ENCODE measurements around the gene MALAT1.
A peak's percentile ranks its signal among the peaks of the same experiment; 100 is the strongest.

MALAT1 gene

GRCh38 chr11:65532388-65533064 is 33.7 kb downstream of the MALAT1 start:
- Histone ChIP-seq H2AK5ac (ENCODE audit: low read length, severe bottlenecking) (no peak overlapping the region), H4K8ac (ENCODE audit: low read length) (no peak overlapping the region), H3K4me2 (ENCODE audit: low read length, poor library complexity, severe bottlenecking) (no peak overlapping the region), H3K23ac (ENCODE audit: low read length in 2 of 2) (no peak overlapping the region), H3K18ac (ENCODE audit: low read depth in 1 of 2, low read length in 2 of 2) (no peak overlapping the region), H3K9ac (ENCODE audit: low read length) (no peak overlapping the region), H3K27me3 (ENCODE audit: control insufficient read depth in 1 of 2, insufficient read depth in 1 of 2, low read length in 2 of 2) (no peaks in the 10 kb centered on the region), H3K4me1 (ENCODE audit: control insufficient read depth, insufficient read depth, low read depth, low read length) (peaks cover 14% of the 10 kb centered on the region), H2AFZ (ENCODE audit: low read depth, low read length) (no peak overlapping the region), H2BK5ac (ENCODE audit: low read depth, low read length, poor library complexity, severe bottlenecking) (no peak overlapping the region), H3K79me1 (replicated peaks; ENCODE audit: low read length, poor library complexity, severe bottlenecking) (peaks cover 36% of the 10 kb centered on the region), H2BK120ac (ENCODE audit: low read depth, low read length) (no peak overlapping the region), H3K9me3 (ENCODE audit: control insufficient read depth, low read length) (no peaks in the 10 kb centered on the region), H3K4ac (ENCODE audit: low read depth in 1 of 2, low read length in 2 of 2) (no peak overlapping the region), H3K36me3 (ENCODE audit: control insufficient read depth in 1 of 2, insufficient read depth in 2 of 2, low read depth in 1 of 2, low read length in 2 of 2) (peaks cover 88 to 93% of the 10 kb centered on the region in 2 experiments), H4K91ac (ENCODE audit: low read length) (peak overlapping the region; percentile 1), H3K27ac (ENCODE audit: low read length, poor library complexity, severe bottlenecking) (no peak overlapping the region), H3K4me3 (ENCODE audit: insufficient read depth in 1 of 2, low read depth in 1 of 2, low read length in 2 of 2) (peak overlapping the region in 1 of 2 experiments; percentile 12), H2BK15ac (ENCODE audit: low read depth, poor library complexity, severe bottlenecking) (no peak overlapping the region), H3K14ac (ENCODE audit: low read length in 2 of 2) (no peak overlapping the region), H2BK12ac (ENCODE audit: low read length in 2 of 2) (no peak overlapping the region)
- DNase-seq: no peak
- WGBS: 93% methylated on average over 12 of the region's 15 CpGs

- DNase-seq: no peak
- 96% methylated on average over 9 of the region's 9 CpGs for WGBS
These were observed 36.3 kb downstream of the MALAT1 start for GRCh38 chr11:65535102-65535501.

GRCh38 chr11:65536412-65537295 is 37.8 kb downstream of the MALAT1 start:
- H2BK12ac ChIP-seq (ENCODE audit: low read length in 2 of 2): no peak overlapping the region
- WGBS: 95% methylated on average over 8 of the region's 12 CpGs

More at GRCh38 chr11:65535102-65535501, 36.3 kb downstream of the MALAT1 start:
- Histone ChIP-seq H3K4me1 (ENCODE audit: control insufficient read depth, insufficient read depth, low read depth, low read length) (peaks cover 24% of the 10 kb centered on the region), H3K18ac (ENCODE audit: low read depth in 1 of 2, low read length in 2 of 2) (no peak overlapping the region), H4K8ac (ENCODE audit: low read length) (no peak overlapping the region), H2BK15ac (ENCODE audit: low read depth, poor library complexity, severe bottlenecking) (no peak overlapping the region), H2BK12ac (ENCODE audit: low read length in 2 of 2) (no peak overlapping the region), H4K91ac (ENCODE audit: low read length) (no peak overlapping the region), H3K9ac (ENCODE audit: low read length) (peak overlapping the region; percentile 11), H3K9me3 (ENCODE audit: control insufficient read depth, low read length) (no peaks in the 10 kb centered on the region), H2BK5ac (ENCODE audit: low read depth, low read length, poor library complexity, severe bottlenecking) (no peak overlapping the region), H3K23ac (ENCODE audit: low read length in 2 of 2) (no peak overlapping the region), H3K27ac (ENCODE audit: low read length, poor library complexity, severe bottlenecking) (no peak overlapping the region), H3K4me3 (ENCODE audit: insufficient read depth in 1 of 2, low read depth in 1 of 2, low read length in 2 of 2) (no peak overlapping the region), H3K27me3 (ENCODE audit: control insufficient read depth in 1 of 2, insufficient read depth in 1 of 2, low read length in 2 of 2) (no peaks in the 10 kb centered on the region), H3K79me1 (replicated peaks; ENCODE audit: low read length, poor library complexity, severe bottlenecking) (peaks cover 27% of the 10 kb centered on the region), H3K14ac (ENCODE audit: low read length in 2 of 2) (no peak overlapping the region), H2BK120ac (ENCODE audit: low read depth, low read length) (no peak overlapping the region), H2AK5ac (ENCODE audit: low read length, severe bottlenecking) (no peak overlapping the region), H3K4ac (ENCODE audit: low read depth in 1 of 2, low read length in 2 of 2) (no peak overlapping the region), H2AFZ (ENCODE audit: low read depth, low read length) (no peak overlapping the region), H3K4me2 (ENCODE audit: low read length, poor library complexity, severe bottlenecking) (no peak overlapping the region), H3K36me3 (ENCODE audit: control insufficient read depth in 1 of 2, insufficient read depth in 2 of 2, low read depth in 1 of 2, low read length in 2 of 2) (peaks cover 76 to 94% of the 10 kb centered on the region in 2 experiments)

GRCh38 chr11:65537296-65537597 is 38.4 kb downstream of the MALAT1 start:
- Histone ChIP-seq H3K4me2 (ENCODE audit: low read length, poor library complexity, severe bottlenecking) (no peak overlapping the region), H3K9me3 (ENCODE audit: control insufficient read depth, low read length) (no peaks in the 10 kb centered on the region), H2AFZ (ENCODE audit: low read depth, low read length) (no peak overlapping the region), H2BK5ac (ENCODE audit: low read depth, low read length, poor library complexity, severe bottlenecking) (no peak overlapping the region), H3K4ac (ENCODE audit: low read depth in 1 of 2, low read length in 2 of 2) (no peak overlapping the region), H4K8ac (ENCODE audit: low read length) (no peak overlapping the region), H3K4me1 (ENCODE audit: control insufficient read depth, insufficient read depth, low read depth, low read length) (peaks cover 35% of the 10 kb centered on the region), H3K9ac (ENCODE audit: low read length) (no peak overlapping the region), H2AK5ac (ENCODE audit: low read length, severe bottlenecking) (no peak overlapping the region), H3K27ac (ENCODE audit: low read length, poor library complexity, severe bottlenecking) (no peak overlapping the region), H3K79me1 (replicated peaks; ENCODE audit: low read length, poor library complexity, severe bottlenecking) (peaks cover 11% of the 10 kb centered on the region), H4K91ac (ENCODE audit: low read length) (no peak overlapping the region), H3K23ac (ENCODE audit: low read length in 2 of 2) (no peak overlapping the region), H2BK12ac (ENCODE audit: low read length in 2 of 2) (no peak overlapping the region), H3K36me3 (ENCODE audit: control insufficient read depth in 1 of 2, insufficient read depth in 2 of 2, low read depth in 1 of 2, low read length in 2 of 2) (peaks cover 64 to 80% of the 10 kb centered on the region in 2 experiments), H2BK15ac (ENCODE audit: low read depth, poor library complexity, severe bottlenecking) (no peak overlapping the region), H3K18ac (ENCODE audit: low read depth in 1 of 2, low read length in 2 of 2) (no peak overlapping the region), H3K4me3 (ENCODE audit: insufficient read depth in 1 of 2, low read depth in 1 of 2, low read length in 2 of 2) (no peak overlapping the region), H3K14ac (ENCODE audit: low read length in 2 of 2) (no peak overlapping the region), H3K27me3 (ENCODE audit: control insufficient read depth in 1 of 2, insufficient read depth in 1 of 2, low read length in 2 of 2) (no peaks in the 10 kb centered on the region), H2BK120ac (ENCODE audit: low read depth, low read length) (no peak overlapping the region)
- 83% methylated on average over 1 of the region's 2 CpGs for WGBS
- DNase-seq: no peak

More at GRCh38 chr11:65536412-65537295, 37.8 kb downstream of the MALAT1 start:
- Histone ChIP-seq H3K4ac (ENCODE audit: low read depth in 1 of 2, low read length in 2 of 2) (no peak overlapping the region), H3K18ac (ENCODE audit: low read depth in 1 of 2, low read length in 2 of 2) (no peak overlapping the region), H2BK5ac (ENCODE audit: low read depth, low read length, poor library complexity, severe bottlenecking) (no peak overlapping the region), H3K4me1 (ENCODE audit: control insufficient read depth, insufficient read depth, low read depth, low read length) (peaks cover 35% of the 10 kb centered on the region), H3K79me1 (replicated peaks; ENCODE audit: low read length, poor library complexity, severe bottlenecking) (peaks cover 14% of the 10 kb centered on the region), H3K27ac (ENCODE audit: low read length, poor library complexity, severe bottlenecking) (no peak overlapping the region), H4K8ac (ENCODE audit: low read length) (no peak overlapping the region), H3K4me3 (ENCODE audit: insufficient read depth in 1 of 2, low read depth in 1 of 2, low read length in 2 of 2) (no peak overlapping the region), H2BK120ac (ENCODE audit: low read depth, low read length) (no peak overlapping the region), H2BK15ac (ENCODE audit: low read depth, poor library complexity, severe bottlenecking) (no peak overlapping the region), H3K9me3 (ENCODE audit: control insufficient read depth, low read length) (no peaks in the 10 kb centered on the region), H3K23ac (ENCODE audit: low read length in 2 of 2) (no peak overlapping the region), H2AK5ac (ENCODE audit: low read length, severe bottlenecking) (no peak overlapping the region), H4K91ac (ENCODE audit: low read length) (no peak overlapping the region), H3K36me3 (ENCODE audit: control insufficient read depth in 1 of 2, insufficient read depth in 2 of 2, low read depth in 1 of 2, low read length in 2 of 2) (peaks cover 63 to 84% of the 10 kb centered on the region in 2 experiments), H3K9ac (ENCODE audit: low read length) (no peak overlapping the region), H3K4me2 (ENCODE audit: low read length, poor library complexity, severe bottlenecking) (no peak overlapping the region), H3K27me3 (ENCODE audit: control insufficient read depth in 1 of 2, insufficient read depth in 1 of 2, low read length in 2 of 2) (no peaks in the 10 kb centered on the region), H2AFZ (ENCODE audit: low read depth, low read length) (no peak overlapping the region), H3K14ac (ENCODE audit: low read length in 2 of 2) (no peak overlapping the region)
- DNase-seq: no peak

All from mesenchymal stem cell (in vitro differentiated cells and primary cell).